Measurements from ENCODE around the gene KRTAP5-8. TPM values are rescaled to one million over a fixed set of nuclear protein-coding genes. Genes with fewer than 3 reads are reported as not detected.
"Not testable (repeated sequence)": the region's sequence is repeated elsewhere in the genome, so short reads cannot be mapped to it uniquely, and the experiment has no call there.

The KRTAP5-8 gene
- total RNA-seq, 1 experiment from 2014 or later: not detected

GRCh38 chr11:71507102-71507501, 30.7 kb upstream of the KRTAP5-8 start:
- DNase-seq (ENCODE audit: low read depth): no peak

DNA sequence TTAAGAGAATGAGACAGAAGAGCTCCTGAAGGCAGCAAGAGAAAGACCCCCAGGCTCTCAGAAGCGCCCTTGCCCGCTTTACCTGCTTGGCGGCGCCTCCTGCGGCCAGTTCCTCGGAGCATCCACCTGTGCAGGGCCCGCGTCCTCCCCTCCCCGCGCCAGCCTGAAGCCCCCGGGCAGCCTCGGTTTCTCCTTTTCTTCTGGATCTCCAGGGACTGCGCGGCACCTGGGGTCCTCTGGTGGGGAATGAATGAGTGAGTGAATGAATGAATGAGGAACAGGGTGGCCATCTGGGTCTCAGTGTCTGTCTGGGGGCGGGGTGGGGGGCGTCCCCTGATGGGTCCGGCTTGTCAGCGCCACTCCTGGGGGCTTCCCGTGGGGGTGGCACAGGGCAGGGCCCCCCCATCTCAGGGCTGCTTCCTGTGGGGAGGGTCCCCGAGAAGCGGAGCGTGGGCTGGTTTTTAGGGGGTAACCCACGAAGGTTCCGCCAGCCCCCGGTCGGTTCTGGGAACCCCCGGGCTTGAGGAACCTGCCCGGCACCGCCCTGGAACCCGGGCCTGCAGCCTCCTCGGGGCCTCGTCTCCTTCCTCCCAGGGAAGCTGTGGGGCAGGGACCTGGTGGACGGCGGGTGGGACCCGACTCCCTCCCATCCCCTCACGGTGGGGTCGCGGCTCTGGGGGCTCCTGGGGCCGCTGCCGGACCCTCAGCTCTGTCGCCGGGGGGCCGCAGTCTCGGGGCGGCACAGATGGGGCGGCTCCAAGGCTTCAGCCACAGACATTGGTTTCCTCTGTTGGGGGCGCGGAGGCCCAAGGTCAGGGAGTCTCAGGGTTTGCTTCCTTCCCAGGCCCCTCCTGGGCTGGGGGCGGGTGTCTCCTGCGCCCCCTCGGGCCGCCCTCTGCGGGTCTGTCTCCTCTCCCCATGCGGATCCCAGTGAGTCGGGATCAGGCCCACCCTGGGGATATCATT, 19.0 kb upstream of the KRTAP5-8 start:
- DNase-seq (ENCODE audit: low read depth): no peak

DNA sequence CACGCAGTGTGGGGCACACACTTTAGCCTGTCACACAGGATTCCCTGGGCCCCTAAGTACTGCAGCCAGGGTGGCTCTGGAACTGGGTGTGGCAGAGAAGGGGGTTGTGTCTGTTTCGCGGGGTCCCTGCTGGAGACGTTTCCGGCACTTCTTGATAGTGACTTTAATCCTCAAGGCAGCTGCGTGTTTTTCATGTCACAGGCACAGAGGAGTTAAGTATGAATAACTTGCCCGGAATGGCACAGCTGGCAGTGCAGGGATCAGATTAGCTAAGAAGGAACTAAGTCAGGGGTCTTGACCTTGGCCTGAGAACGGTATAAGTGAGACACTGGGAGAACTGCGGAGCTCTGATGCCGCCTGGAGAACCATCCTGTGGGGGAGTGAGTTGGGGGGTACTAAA, 18.3 kb upstream of the KRTAP5-8 start:
- DNase-seq (ENCODE audit: low read depth): no peak

- DNase-seq (ENCODE audit: low read depth): no peak
Measured at GRCh38 chr11:71525188-71525937, 12.5 kb upstream of the KRTAP5-8 start.

DNA sequence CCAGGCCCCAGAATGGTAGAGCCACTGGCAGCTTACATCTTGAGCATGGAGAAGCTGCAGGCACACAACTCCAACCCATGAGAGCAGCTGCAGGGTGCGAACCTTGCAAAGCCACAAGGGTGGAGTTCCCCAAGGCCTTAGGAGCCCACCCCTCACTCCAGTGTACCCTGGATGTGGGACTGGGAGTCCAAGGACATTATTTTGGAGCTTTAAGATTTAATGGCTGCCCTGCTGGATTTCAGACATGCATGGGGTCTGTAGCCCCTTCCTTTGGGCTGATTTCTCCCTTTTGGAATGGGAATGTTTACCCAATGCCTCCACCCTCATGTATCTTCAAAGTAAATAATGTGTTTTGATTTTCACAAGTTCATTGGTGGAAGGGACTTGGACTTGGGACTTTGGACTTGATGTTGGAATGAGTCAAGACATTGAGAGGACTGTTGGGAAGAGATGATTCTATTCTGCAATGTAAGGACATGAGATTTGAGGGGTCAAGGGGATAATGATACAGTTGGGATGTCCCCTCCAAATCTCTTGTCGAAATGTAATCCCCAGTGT, 11.8 kb upstream of the KRTAP5-8 start:
- DNase-seq (ENCODE audit: low read depth): no peak

- DNase-seq (ENCODE audit: low read depth): not testable (repeated sequence)
Measured at GRCh38 chr11:71526796-71527575, 10.8 kb upstream of the KRTAP5-8 start, which contains the start of gene KRTAP5-7. Gene KRTAP5-7, plus strand, starts transcription at chr11:71527267. Its CDS starts 34 bp downstream, at chr11:71527301.

DNA sequence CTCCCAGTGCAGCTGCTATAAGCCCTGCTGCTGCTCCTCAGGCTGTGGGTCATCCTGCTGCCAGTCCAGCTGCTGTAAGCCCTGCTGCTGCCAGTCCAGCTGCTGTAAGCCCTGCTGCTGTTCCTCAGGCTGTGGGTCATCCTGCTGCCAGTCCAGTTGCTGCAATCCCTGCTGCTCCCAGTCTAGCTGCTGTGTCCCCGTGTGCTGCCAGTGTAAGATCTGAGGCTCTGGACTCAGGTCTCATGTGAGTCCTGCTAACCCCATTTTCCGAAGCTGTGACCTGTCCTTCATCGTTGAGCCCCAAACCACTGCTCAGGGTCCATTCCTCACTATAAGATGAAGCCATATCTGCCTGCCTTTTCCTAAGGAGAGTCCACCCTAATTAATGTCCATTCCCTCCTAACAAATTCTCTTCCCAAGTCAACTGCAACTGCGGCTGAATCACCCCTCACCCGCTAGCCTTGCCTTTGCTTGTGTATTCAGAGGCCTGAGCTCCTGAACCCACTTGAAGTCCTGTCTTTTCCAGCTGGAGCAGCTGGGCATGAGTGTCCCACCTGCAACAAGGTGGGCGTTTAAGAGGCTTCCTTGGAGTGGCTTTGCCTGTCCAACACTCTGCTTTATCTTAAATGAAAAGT, 10.1 kb upstream of the KRTAP5-8 start:
- DNase-seq (ENCODE audit: low read depth): no peak

DNA sequence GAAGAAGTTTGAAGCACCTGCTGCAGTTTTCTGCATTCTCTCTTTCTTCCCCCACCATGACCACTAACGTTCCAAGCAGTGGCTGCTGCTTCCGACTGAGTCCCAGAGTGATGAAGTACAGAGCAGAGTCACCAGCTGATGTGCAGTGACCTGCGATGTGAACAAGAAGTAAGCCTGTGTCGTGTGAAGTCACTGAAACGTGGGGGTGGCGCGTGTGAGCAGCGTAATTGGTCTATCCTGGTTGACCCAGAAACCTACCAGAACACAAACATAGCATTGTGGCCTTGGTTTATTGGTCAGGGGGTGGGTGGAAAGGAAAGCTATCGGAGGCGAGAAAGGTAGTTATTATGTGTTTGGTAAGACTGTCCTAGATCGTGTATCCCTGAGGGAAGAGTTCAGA, 7.2 kb upstream of the KRTAP5-8 start:
- DNase-seq (ENCODE audit: low read depth): no peak

GRCh38 chr11:71532036-71532610, 5.7 kb upstream of the KRTAP5-8 start:
- no peak for DNase-seq (ENCODE audit: low read depth)

- not testable (repeated sequence) for DNase-seq (ENCODE audit: low read depth)
Measured at GRCh38 chr11:71534711-71535608, 2.9 kb upstream of the KRTAP5-8 start.

- no peak for DNase-seq (ENCODE audit: low read depth)
Measured at GRCh38 chr11:71535825-71536224, 2.0 kb upstream of the KRTAP5-8 start.

GRCh38 chr11:71537537-71537936, 288 bp upstream of the KRTAP5-8 start:
- no peak for DNase-seq (ENCODE audit: low read depth)

DNA sequence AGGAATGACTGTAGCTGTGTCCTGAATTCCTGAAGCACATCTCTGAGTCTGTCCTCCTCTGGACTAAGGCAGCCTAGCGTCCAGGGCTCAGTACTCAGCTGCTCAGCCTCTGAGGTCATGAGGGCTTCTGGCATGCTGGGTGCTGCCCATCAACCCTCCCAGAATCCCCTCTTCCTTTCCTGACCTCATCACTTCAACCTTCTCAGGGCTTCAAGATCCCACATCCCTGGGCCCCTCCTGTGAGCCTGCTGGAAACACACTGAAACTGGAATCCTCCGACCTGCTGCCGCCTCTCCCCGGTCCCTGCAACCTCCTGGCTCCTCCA, 803 bp downstream of the KRTAP5-8 start:
- no peak for DNase-seq (ENCODE audit: low read depth)

DNA sequence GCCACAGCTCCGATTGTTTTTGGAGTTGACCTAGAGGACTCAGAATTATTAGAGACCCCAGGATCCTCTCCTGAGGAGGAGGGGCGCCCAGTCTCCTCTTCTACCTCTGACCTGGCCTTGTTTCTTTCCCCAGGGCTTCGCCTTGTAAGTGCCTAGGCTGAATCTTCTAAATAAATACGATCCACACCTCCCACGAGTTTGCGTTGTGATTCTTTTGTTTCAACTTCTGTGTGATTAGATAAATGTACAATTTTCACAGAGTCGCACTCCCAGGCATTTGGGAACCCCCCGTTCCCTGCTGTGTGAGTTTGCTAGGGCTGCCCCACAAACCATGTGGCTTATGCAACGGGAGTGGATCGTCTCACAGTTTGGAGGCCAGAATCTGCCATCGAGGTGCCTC, 1.2 kb downstream of the KRTAP5-8 start:
- no peak for DNase-seq (ENCODE audit: low read depth)

DNA sequence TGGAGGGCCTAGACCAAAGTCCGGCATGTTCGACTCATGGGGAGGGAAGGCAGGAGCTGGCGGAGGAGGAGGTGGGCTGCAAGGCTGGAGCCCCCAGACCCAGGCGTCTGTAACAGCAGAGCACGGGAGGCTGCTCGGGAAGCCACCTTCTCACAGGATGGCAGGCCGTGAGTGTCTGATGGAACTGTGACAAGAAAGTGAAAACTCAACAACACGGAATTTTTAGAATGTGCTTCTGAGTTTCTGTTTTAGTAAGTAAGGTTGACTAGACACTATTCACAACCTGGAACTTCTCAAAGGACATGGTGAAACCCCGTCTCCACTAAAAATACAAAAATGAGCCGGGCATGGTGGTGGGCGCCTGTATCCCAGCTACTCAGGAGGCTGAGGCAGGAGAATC, 2.1 kb downstream of the KRTAP5-8 start:
- not testable (repeated sequence) for DNase-seq (ENCODE audit: low read depth)

- not testable (repeated sequence) for DNase-seq (ENCODE audit: low read depth)
Measured at GRCh38 chr11:71540521-71541304, 2.9 kb downstream of the KRTAP5-8 start.

DNA sequence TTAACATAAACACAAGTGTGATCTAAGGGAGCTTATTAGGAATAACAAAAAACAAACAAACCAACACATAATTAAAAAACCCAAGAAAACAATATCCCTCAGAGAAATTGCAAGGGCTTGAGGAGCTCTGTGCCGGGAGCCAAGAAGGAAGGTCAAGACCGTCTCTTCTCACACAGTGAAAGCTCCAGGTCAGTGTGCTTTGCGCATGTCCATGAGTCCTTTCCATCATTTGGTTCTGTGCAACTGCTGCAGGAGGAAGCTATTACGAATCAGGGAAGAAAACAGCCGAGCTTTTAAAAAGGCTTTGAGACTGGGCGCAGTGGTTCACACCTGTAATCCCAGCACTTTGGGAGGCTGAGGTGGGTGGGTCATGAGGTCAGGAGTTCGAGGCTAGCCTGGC, 4.6 kb downstream of the KRTAP5-8 start:
- no peak for DNase-seq (ENCODE audit: low read depth)

DNA sequence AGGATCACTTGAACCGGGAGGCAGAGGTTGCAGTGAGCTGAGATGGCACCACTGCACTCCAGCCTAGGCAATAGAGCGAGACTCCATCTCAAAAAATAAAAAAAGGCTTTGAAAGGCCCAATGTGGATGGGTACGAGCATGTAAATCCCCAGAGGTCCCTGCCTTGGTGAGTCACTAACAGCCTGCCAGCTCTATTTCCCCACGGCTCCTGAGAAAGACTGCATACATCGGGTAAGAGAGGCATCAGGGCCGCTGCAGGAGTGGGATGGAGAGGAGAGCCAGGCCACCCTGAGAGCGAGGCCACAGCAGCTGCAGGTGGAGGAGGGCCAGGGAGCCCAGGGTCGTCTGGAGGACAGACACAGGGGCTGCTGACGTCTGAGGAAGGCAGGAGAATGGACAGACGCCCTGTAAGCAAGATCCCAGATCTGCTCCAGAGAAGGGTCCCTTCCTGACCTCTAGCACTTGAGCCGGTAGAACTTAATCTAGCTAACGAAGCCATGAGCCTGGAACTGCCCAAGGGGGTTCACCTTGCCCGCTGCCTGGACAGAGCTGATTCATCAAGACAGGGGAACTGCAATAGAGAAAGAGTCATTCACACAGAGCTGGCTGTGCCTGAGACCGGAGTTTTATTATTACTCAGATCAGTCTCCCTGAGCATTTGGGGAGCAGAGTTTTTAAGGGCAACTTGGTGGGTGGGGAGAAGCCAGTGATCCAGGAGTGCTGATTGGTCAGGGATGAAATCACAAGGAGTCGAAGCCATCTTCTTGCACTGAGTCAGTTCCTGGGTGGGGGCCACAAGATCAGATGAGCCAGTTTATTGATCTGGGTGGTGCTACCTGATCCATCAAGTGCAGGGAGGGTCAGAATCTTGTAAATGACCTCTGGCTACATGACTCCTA, 5.3 kb downstream of the KRTAP5-8 start:
- DNase-seq (ENCODE audit: low read depth): peak; percentile 21
